NCI-H1436 (cell line): ENCODE results near the gene EPN2.

ENCODE experiments used
- DNase-seq: peaks from one replicate; lab custom pipeline; 2025; lab: John Stamatoyannopoulos, UW

EPN2 gene

DNA sequence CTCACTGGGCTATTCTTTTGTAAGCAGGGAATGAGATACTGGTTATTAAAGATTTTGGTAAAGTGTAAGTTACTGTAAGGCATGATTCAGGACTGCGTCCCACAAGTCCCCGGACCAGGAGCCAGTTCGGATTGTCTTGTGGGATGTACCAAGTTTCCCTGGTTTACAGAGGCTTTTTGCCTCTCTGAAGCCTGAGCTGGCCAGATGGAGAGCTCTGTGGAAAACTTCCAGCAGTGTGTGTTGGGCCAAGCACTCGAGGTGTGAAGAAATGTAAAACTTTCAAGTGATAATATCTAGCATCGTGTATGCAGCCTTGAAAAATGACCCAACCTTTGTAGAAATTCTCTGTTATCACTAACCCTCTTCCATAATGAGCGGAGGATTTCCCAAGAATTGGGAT is 2.4 kb downstream of the EPN2 start:
- DNase-seq = no peak

DNA sequence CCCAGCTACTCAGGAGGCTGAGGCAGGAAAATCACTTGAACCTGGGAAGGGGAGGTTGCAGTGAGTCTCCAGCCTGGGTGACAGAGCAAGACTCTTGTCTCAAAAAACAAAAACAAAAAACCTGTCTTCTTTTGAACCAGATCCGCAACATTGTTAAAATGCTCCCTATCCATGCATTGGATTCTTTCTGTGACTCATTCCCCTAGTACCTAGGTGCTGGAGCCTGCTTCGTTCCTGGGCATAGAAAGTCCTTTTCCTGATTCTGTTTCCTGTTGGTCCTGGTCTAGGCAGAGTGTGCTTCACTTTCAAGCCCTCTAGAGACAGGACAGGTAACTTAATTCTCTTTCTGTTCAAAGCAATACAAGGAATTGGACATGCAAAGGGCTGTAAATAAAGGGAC is 5.2 kb downstream of the EPN2 start:
- no peak for DNase-seq

DNA sequence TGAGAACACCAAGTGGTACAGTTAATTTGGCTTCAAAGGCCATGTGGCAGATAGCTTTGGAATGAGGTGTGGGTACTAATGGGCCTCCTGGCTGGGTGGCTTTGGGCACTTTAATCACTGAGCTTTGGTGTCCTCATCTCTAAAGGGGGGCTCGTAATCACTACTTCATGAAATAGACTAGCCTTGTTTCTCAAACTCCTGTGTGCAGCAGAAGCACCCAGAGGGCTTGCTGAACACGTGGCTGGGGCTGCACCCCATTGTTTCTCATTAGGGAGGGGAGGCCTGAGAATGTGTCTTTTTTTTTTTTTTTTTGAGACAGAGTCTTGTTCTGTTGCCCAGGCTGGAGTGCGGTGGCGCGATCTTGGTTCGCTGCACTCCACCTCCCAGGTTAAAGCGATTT is 5.8 kb downstream of the EPN2 start:
- no peak for DNase-seq

DNA sequence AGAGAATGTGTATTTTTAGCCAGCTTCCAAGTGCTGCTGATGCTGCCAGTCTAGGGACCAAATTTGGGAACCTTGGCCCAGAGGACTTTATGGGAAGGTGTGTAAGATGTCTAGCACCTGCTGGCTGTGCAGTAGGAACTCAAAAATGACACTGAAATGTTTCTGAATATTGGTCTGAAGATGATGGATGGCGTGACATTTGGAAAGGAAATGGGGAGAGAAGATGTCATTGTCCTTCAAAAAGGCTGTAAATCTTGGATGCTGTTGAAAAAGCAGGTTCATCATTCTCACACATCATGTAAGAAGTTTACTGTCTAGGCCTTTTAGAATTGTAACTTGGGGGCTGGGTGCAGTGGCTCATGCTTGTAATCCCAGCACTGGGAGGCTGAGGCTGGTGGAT is 6.7 kb downstream of the EPN2 start:
- DNase-seq = no peak

DNA sequence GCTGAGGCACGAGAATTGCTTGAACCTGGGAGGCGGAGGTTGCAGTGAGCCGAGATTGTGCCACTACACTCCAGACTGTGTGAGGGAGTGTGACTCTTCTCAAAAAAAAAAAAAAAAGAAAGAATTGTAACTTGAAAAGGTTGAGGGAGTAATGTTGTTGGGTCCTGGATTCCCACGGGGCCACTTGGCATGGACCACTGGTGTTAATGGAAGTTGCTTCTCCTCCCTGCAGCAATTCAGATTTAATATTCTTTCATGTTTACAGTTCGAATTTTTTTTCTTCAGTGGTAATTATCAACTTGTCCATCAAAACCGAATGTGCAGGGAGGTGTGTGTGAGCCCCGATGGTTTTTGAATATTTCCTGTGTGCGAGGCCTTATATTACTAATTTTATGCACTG is 7.2 kb downstream of the EPN2 start:
- peak; percentile 32 for DNase-seq

DNA sequence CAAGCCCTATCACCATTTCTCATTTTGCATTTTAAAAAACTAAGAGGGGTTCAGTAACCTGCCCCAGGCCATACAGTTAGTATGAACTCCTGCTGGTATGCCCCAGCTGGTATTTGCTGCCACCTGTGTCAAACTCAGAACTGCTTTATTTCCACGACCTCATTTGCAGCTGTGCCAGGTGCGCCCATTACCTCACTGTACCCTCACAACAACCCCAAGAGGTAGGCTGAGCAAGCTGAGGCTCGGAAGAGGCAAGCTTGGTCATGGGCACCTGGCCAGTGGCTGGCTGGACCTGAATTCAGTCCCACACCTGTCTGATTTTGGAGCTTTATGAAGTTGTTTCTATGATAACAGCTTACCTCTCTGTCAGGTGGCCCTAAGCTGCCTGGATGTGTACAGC is 7.6 kb downstream of the EPN2 start:
- peak; percentile 44 for DNase-seq

DNA sequence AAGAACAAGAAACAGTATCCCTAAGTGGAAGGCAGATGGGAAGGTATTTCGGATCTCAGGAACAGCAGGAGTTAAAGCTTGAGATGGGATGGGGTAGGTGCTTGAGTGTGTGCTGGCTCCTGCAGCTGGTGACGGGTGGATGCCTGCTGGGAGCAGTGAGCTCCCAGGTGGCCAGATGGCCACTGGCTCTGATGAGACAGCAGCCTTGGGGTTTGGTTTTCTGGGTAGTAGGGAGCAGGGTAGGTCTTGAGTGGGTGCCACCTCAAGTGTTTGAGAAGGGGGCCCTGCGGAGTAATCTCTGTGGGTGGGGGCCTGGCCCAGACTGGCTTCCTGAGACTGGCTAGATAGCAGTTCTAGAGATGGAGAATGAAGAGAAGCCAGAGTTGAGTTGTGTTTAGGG is 10.3 kb downstream of the EPN2 start:
- DNase-seq = no peak

DNA sequence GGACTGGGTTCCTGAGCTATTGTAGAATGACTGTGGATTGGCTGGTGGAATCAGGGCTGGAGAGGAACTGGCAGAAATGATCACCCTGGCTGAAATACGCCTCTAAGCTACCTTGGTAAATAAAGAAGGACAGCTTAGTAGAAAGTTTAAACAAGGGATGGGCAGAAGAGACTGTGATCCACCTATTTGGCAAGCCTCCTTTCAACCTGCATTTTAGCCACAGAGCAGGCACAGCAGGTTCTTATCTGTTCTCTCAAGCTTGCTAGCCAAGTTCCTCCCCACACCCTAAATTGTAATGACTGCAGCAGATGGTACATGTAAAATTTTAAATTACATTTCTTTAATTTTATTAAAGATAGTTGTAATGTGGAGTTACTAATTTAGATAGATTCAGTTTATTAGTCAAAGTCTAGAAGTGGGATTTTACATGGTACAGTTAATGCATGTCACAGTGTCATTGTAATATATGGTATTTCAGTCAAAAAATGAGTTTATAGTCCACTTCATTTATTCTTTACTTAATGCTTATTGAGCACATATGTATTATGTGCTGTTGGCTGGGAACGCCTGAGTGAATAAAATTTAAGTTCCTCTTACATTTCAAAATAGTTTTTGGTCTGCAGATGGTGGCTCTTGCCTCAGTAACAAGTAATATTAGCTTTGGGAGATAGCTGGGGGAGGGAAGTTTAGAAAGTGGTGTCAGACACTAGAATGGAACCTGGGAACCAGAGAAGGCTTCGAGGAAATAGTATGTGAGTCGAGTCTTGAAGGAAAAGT is 11.2 kb downstream of the EPN2 start:
- no peak for DNase-seq

DNA sequence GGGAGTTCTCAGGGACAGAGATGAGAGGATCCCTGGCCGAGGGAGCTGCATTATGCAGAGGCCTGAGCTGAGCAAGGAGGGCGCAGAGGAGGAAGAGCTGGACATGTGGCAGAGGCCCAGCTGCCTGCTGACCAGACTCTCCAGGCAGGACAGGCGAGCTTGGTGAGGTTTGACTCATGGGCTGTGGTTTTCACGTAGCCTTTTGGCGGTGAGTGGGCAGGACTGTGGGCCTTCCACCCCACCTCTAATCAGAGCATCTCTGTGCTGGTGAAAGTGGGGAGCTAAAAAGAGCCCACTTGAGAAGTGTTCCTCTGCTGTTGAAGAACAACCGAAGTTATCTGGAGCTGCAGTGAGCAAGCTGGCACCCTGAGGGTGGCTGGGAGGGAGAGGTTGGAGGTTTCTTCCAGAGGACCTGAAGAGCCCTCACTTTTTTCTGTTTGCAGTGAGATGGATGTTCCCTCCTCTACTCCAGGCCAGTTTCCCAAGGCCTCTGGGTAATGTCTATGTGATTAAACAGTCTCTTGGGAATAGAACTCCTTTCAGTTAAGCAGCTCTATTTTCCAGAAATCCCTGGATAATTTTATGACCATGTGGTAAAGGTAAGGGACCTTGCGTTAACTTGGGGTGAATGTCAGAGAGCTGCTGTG is 11.9 kb downstream of the EPN2 start:
- DNase-seq = no peak

DNA sequence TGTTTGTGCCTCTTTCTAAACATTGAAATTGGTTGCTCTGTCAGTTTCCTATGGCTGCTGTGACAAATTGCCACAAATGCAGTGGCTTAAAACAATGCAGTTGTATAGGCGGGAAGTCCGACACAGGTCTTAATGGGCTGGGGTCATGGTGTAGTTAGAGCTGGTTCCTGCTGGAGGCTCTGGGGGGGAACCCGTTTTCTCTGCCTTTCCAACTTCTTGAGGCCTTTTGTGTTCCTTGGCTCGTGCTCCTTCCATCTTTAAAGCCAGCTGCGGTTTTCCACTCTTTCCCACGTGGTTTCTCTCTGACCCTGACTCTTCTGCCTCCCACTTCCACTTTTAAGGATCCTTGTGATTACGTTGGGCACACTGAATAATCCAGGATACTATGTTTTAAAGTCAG is 12.5 kb downstream of the EPN2 start:
- no peak for DNase-seq

DNA sequence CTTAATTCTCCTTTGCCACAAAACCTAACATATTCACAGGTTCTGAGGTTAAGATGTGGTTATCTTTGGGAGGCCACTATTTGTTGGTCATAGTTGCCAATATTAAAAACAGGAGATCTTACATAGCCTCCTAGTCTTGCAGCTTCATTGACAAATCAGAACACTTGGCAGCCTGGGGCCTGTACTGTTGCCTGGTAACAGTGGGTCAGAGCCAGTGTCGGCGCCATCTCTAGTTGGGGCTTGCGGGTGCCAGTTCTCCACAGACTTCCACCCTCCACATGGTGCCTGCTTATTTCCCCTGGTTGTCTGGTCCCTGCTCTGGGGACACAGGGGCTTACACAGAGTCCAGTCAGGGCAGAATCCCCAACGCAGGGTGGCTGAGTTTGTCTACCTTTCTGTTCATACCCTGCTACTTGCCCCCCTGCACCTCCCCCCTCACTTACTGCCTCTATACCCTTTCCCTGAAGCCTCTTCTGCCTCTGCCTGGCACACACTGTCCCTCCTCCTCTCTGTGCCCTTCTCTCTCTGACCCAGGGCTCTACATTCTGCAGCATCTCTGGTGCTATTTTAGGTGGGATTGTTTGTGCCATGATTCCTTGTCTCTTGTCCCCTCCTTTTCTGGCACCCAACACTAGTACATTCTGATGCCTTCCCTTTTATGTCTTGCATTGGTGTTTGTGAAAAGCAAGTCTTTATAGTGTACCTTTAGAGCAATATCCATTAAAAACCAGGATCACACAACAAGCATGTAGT is 13.4 kb downstream of the EPN2 start:
- DNase-seq = no peak

DNA sequence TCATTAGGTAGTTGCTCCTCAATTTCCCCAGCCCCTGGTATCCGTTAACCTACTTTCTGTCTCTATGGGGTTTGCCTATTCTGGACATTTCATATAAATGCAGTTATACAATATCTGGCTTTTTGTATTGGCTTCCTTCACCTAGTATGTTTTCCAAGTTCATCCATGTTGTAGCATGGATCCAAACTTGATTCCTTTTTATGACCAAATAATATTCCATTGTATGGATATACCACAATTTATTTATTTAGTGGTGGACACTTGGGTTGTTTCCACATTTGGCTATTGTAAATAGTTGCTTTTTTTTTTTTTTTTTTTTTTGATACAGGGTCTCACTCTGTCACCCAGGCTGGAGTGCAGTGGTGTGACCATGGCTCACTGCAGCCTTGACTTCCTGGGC is 15.9 kb downstream of the EPN2 start:
- no peak for DNase-seq

DNA sequence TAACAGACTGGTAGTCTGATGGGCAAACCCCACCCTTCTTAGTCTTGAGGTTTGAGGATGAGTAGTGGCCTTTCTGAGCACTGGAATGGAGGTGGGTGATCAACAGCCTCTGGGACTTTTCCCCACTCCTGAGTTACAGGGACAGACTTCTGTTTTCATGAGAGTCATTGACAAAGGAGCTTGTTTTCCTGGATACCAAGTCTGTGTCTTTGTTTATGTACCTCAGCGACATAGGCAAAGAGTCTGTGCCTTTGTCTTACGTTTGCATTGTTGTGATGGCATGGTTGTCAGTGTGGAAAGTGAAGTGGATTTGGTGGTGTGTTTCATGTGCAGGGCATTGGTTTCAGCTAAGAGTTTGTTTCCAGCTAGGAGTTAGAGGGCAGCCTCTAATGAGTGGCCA is 17.5 kb downstream of the EPN2 start:
- no peak for DNase-seq

DNA sequence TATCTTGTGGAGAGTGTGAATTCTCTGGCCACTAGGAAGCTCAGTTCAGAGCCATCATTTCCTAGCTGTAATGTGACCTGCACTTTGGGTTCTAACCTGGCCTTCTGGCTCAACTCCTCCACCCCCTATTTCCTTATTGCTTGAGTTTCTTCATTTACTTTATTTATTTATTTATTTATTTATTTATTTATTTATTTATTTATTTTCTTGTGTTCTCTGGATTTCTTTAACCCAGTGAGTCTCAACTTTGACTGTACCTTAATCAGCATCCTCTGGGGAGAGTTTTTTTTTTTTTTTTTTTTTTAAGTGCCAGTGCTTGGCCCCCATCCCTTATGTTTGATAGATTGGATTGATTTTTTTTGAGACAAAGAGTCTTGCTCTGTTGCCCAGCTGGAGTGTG is 18.1 kb downstream of the EPN2 start:
- no peak for DNase-seq

DNA sequence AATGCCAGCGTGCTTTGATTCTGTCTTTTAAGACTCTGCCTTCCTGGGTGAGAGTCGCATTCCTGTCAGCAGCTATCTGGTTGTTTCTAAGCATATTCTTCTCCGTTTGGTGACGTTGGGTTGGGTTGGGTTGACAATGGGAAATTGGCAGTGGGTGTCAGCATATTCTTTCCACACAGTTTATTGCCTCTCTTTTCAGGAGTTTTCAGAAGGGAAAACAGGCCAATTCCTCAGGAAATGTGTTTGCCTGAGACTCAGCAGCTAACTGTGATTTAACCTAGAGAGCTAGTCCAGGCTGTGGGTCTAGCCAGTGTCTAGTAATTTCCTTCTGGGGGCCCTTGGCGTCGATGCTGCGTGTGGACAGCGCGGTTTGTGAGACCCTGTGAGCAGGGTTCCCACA is 21.2 kb downstream of the EPN2 start:
- DNase-seq = no peak

DNA sequence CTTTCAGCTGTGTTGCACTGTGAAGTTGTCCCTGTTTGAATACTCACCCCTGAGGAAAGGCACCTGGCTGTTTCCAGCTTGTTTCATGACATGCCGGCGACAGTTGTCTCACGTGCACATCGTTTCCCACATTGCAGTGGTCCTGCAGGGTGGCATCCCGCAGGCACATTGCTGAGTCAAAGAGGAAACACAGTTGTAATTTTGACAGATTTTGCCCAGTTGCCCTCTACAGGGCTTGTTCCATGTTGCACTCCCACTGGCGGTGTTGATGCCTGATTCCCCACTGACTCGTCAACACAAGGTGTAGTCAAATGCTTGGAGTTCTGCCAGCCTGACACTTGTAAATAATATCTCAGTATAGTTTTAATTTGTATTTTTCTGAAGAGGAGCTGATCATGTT is 23.8 kb downstream of the EPN2 start:
- DNase-seq = peak; percentile 65

DNA sequence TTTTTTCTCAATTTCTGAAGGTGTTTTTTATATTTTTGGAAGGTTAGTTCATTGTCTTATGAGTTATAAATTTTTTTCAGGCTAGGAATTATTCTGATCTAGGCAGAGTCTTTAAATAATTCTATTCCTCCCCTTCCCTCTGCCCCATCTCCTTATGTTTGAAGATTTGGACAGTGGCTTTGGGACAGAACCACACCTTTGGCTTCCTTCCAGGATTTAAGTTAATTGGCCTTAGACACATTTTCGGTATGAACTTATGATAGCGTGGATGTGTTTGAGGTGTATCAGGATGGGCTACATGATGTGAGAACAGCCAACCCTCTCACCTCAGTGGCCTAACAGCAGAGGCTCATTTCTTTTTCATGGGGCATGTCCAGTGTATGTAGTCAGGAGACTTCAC is 24.3 kb downstream of the EPN2 start:
- no peak for DNase-seq

DNA sequence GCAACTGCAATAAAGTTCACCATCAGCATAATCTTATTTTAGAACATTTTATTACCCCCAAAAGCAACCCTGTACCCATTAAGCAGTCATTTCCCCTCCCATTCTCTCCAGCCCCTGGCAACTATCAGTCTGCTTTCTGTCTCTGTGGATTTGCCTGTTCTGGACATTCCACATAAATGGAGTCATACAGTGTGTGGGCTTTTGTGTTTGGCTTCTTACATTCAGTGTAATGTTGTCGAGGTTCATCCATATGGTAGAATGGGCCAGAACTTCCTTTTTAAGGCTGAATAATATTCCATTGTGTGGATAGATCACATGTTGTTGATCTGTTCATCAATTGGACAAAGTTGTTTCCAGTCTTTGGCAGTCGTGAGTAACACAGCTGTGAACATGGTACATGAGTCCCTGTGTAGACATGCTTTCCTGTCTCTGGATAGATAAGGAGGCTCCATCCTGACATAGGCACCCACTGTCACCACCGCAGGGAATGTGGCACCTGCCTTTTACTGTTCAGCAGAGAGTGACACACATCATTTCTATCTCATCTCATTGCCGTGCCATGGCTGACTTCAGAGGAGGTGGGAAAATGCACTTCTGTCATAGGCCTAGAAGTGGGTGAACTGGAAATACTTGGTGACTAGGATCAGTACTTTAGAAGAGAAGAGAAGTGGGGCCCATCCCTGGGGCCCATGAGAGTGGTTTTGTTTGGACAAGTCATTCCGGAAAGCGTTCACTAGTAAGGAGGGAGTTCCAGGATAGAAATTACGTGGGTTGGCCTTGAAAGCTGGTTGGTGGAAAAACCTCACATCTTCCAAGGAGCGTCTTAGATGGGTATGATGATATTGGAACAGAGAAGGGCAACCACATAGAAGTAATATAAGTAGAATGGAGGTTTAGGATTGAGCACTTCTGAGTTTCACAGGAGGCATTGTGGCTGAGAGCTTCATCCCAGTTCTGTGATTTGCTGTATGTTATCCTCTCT is 25.8 kb downstream of the EPN2 start:
- no peak for DNase-seq

DNA sequence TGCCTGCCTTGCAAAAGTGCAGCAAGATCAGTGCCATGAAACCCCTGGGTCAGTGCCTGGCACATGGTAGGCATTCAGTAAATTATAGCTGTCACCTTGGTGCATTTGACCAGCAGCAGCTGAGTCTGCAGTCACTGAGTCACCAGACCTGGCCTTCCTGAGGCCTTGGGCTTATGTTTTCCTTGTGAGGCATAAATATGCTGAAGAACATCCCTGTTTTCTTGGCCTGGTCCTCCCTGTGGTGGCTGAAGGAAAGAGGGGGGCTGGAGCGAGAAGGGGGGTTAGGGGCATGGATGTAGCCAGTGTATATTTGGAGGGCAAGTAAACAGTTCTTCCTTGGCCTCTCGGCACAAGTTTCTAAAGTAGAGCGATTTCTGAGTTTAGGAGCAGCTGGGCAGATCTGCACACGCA is 26.5 kb downstream of the EPN2 start:
- DNase-seq = no peak

DNA sequence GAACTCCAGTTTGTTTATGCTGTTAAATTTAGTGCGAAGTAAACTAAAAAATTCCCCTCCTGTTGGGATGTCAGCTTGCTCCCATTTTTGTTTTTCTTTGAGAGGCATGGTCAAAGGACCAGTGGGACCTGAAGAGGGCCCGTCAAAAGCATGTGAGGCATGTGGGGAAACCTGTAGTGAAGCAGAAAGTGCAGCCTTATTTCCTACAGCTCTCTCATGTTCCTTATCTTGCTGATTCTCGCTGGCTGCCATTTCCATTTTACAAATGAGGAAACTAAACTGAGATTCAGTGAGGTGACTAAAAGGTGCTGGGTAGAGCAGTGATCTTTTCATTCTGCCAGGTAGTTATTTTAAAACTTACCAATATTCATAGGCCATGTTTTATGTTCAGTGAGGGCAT is 27.1 kb downstream of the EPN2 start:
- no peak for DNase-seq

DNA sequence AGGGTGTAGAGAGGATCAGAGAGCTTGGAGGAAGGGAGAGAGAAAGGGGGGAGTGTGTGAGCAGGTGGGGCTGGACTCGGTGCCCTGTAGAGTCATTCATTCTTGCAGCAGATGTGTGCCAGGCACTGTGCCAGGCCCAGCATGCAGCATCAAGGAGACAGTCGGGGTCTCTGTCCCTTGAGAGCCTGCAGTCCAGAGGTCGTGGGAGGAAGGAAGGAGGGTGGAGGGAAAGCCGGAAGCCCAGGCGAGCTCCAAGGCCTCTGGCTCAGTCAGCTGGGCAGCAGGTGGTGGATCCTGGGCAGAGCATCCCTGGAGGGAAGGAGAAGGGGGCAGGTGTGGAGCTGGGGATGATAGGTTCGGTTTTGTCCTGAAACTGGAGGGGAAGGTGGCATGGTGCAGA is 27.5 kb downstream of the EPN2 start:
- DNase-seq = no peak

DNA sequence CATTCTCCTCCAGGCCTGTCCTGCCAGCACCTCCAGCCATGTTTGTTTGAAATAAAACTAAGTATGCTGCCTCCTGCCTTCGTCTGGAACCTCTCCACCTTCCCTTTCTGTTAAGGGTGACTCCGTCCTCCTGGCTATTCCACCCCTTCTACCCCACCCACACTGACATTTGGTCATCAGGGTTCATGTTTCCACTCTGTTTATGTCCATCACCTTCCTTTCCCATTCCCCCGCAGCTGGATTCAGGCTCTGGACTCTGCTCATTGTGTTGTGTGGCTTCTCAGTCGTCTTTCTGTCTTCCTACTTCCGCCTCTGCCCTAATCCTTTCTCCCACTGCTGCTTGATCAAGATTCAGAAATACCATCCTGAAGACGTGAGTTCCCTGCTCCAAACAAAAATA is 28.6 kb downstream of the EPN2 start:
- no peak for DNase-seq
